Measurements from ENCODE around the gene CKS1B.

CKS1B gene

DNA sequence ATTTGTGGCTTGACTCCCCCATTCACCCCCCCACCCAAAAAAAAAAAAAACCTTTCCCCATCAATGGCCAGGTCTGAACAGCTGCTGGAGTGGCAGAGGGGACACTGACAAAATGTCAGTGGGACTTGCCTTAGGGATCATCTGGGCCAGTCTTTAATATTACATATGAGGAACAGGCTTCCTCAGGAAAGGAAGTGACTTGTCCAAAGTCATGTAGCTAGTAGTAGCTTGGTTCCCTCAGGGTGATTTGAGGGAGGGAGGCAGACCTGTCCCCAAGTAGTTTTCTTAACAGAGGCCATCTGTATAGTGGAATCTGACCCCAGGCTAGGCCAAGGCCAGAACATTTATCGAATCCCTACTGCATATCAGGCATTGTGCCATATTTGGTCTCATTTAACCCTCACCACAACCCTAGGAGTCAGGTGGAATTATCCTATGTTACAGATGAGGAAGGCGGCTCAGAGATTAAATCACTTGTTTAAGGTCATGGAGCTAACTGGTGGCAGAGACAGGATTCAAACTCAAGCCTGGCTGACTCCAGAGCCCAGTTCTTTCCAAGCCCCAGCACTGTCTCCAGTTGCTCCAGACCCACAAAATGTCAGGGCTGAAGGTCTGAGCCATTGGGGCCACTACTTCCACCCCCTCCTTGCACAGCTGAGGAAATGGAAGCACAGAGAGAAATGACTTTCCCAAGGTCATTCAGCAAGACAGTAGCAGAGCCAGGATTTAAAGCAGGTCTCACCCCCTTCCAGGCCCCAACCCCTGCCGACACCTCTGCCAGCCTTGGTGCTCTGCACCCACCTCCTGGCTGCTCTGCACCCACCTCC is 38.5 kb downstream of the CKS1B start:
- no peak overlapping the region for H3K27ac ChIP-seq (ENCODE audit: low read length, poor library complexity, severe bottlenecking)

DNA sequence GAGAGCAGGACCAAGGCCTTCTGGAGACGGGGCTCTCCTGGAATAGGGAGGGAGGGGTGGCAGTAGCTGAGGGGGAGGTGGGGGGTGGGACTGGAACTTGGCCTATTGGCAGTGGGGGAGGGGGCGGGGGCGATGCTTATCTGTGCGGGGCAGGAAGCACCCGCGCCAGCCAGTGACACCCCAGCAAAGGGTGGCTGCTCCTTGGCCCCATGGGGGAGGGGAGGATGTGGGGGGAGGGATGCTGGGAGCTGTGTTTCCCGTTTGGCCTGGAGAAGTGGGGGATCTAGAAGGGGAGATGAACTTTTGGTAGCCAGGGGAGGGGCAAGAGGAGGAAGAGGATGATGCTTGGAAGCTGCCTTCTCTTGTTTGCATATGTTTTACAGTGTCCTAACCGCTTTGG is 39.2 kb downstream of the CKS1B start:
- Histone ChIP-seq H2BK120ac (ENCODE audit: low read depth, low read length) (peak overlapping the region; percentile 38), H3K27me3 (ENCODE audit: control insufficient read depth in 1 of 2, insufficient read depth in 1 of 2, low read length in 2 of 2) (no peaks in the 10 kb centered on the region), H3K36me3 (ENCODE audit: control insufficient read depth in 1 of 2, insufficient read depth in 2 of 2, low read depth in 1 of 2, low read length in 2 of 2) (peaks cover 34 to 79% of the 10 kb centered on the region in 2 experiments), H3K4me1 (ENCODE audit: control insufficient read depth, insufficient read depth, low read depth, low read length) (peaks cover 28% of the 10 kb centered on the region), H3K4me2 (ENCODE audit: low read length, poor library complexity, severe bottlenecking) (no peak overlapping the region), H3K14ac (ENCODE audit: low read length in 2 of 2) (no peak overlapping the region), H2AK5ac (ENCODE audit: low read length, severe bottlenecking) (no peak overlapping the region), H3K9me3 (ENCODE audit: control insufficient read depth, low read length) (no peaks in the 10 kb centered on the region), H3K4ac (ENCODE audit: low read depth in 1 of 2, low read length in 2 of 2) (no peak overlapping the region), H3K27ac (ENCODE audit: low read length, poor library complexity, severe bottlenecking) (no peak overlapping the region), H2BK15ac (ENCODE audit: low read depth, poor library complexity, severe bottlenecking) (no peak overlapping the region), H3K4me3 (ENCODE audit: insufficient read depth in 1 of 2, low read depth in 1 of 2, low read length in 2 of 2) (no peak overlapping the region), H4K91ac (ENCODE audit: low read length) (no peak overlapping the region), H3K23ac (ENCODE audit: low read length in 2 of 2) (no peak overlapping the region), H3K9ac (ENCODE audit: low read length) (no peak overlapping the region), H2BK12ac (ENCODE audit: low read length in 2 of 2) (no peak overlapping the region), H3K79me1 (replicated peaks; ENCODE audit: low read length, poor library complexity, severe bottlenecking) (peaks cover 31% of the 10 kb centered on the region), H2AFZ (ENCODE audit: low read depth, low read length) (no peak overlapping the region), H2BK5ac (ENCODE audit: low read depth, low read length, poor library complexity, severe bottlenecking) (no peak overlapping the region), H4K8ac (ENCODE audit: low read length) (no peak overlapping the region), H3K18ac (ENCODE audit: low read depth in 1 of 2, low read length in 2 of 2) (no peak overlapping the region)
- no peak for DNase-seq
- 74% methylated on average over 8 of the region's 8 CpGs for WGBS

More for the DNA sequence above, 38.5 kb downstream of the CKS1B start:
- Histone ChIP-seq H3K9ac (ENCODE audit: low read length) (no peak overlapping the region), H2BK120ac (ENCODE audit: low read depth, low read length) (no peak overlapping the region), H3K36me3 (ENCODE audit: control insufficient read depth in 1 of 2, insufficient read depth in 2 of 2, low read depth in 1 of 2, low read length in 2 of 2) (peaks cover 34 to 85% of the 10 kb centered on the region in 2 experiments), H3K27me3 (ENCODE audit: control insufficient read depth in 1 of 2, insufficient read depth in 1 of 2, low read length in 2 of 2) (no peaks in the 10 kb centered on the region), H4K91ac (ENCODE audit: low read length) (no peak overlapping the region), H3K79me1 (replicated peaks; ENCODE audit: low read length, poor library complexity, severe bottlenecking) (peaks cover 34% of the 10 kb centered on the region), H3K4me1 (ENCODE audit: control insufficient read depth, insufficient read depth, low read depth, low read length) (peaks cover 28% of the 10 kb centered on the region), H3K9me3 (ENCODE audit: control insufficient read depth, low read length) (no peaks in the 10 kb centered on the region), H3K23ac (ENCODE audit: low read length in 2 of 2) (no peak overlapping the region), H3K4ac (ENCODE audit: low read depth in 1 of 2, low read length in 2 of 2) (no peak overlapping the region), H3K14ac (ENCODE audit: low read length in 2 of 2) (no peak overlapping the region), H2AFZ (ENCODE audit: low read depth, low read length) (no peak overlapping the region), H2BK5ac (ENCODE audit: low read depth, low read length, poor library complexity, severe bottlenecking) (no peak overlapping the region), H3K4me2 (ENCODE audit: low read length, poor library complexity, severe bottlenecking) (no peak overlapping the region), H2AK5ac (ENCODE audit: low read length, severe bottlenecking) (no peak overlapping the region), H3K18ac (ENCODE audit: low read depth in 1 of 2, low read length in 2 of 2) (no peak overlapping the region), H3K4me3 (ENCODE audit: insufficient read depth in 1 of 2, low read depth in 1 of 2, low read length in 2 of 2) (no peak overlapping the region), H4K8ac (ENCODE audit: low read length) (no peak overlapping the region), H2BK15ac (ENCODE audit: low read depth, poor library complexity, severe bottlenecking) (no peak overlapping the region), H2BK12ac (ENCODE audit: low read length in 2 of 2) (no peak overlapping the region)
- no peak for DNase-seq
- 83% methylated on average over 1 of the region's 3 CpGs for WGBS

DNA sequence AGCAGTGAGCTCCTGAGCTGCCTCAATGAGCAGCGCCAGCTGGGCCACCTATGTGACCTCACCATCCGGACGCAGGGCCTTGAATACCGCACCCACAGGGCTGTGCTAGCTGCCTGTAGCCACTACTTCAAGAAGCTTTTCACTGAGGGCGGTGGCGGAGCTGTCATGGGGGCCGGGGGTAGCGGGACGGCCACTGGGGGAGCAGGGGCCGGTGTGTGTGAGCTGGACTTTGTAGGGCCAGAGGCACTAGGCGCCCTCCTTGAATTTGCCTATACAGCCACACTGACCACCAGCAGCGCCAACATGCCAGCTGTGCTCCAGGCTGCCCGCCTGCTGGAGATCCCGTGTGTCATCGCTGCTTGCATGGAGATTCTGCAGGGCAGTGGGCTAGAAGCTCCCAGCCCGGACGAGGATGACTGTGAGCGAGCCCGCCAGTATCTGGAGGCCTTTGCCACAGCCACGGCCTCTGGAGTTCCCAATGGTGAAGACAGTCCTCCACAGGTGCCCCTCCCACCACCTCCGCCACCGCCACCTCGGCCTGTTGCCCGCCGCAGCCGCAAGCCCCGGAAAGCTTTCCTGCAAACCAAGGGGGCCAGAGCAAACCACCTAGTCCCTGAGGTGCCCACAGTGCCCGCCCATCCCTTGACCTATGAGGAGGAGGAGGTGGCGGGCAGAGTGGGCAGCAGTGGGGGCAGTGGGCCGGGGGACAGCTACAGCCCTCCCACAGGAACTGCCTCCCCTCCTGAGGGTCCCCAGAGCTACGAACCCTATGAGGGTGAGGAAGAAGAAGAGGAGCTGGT is 40.4 kb downstream of the CKS1B start:
- no peak overlapping the region for H3K23ac ChIP-seq (ENCODE audit: low read length in 2 of 2)

More for the DNA sequence above, 40.4 kb downstream of the CKS1B start:
- Histone ChIP-seq H2BK5ac (ENCODE audit: low read depth, low read length, poor library complexity, severe bottlenecking) (no peak overlapping the region), H3K4ac (ENCODE audit: low read depth in 1 of 2, low read length in 2 of 2) (no peak overlapping the region), H3K4me1 (ENCODE audit: control insufficient read depth, insufficient read depth, low read depth, low read length) (peaks cover 35% of the 10 kb centered on the region), H3K27ac (ENCODE audit: low read length, poor library complexity, severe bottlenecking) (no peak overlapping the region), H2AFZ (ENCODE audit: low read depth, low read length) (no peak overlapping the region), H3K9me3 (ENCODE audit: control insufficient read depth, low read length) (no peaks in the 10 kb centered on the region), H2BK120ac (ENCODE audit: low read depth, low read length) (no peak overlapping the region), H3K14ac (ENCODE audit: low read length in 2 of 2) (no peak overlapping the region), H3K79me1 (replicated peaks; ENCODE audit: low read length, poor library complexity, severe bottlenecking) (peaks cover 28% of the 10 kb centered on the region), H3K36me3 (ENCODE audit: control insufficient read depth in 1 of 2, insufficient read depth in 2 of 2, low read depth in 1 of 2, low read length in 2 of 2) (peaks cover 34 to 66% of the 10 kb centered on the region in 2 experiments), H3K18ac (ENCODE audit: low read depth in 1 of 2, low read length in 2 of 2) (no peak overlapping the region), H3K27me3 (ENCODE audit: control insufficient read depth in 1 of 2, insufficient read depth in 1 of 2, low read length in 2 of 2) (no peaks in the 10 kb centered on the region), H2AK5ac (ENCODE audit: low read length, severe bottlenecking) (no peak overlapping the region), H3K4me3 (ENCODE audit: insufficient read depth in 1 of 2, low read depth in 1 of 2, low read length in 2 of 2) (no peak overlapping the region), H4K8ac (ENCODE audit: low read length) (no peak overlapping the region), H2BK15ac (ENCODE audit: low read depth, poor library complexity, severe bottlenecking) (no peak overlapping the region), H4K91ac (ENCODE audit: low read length) (no peak overlapping the region), H3K4me2 (ENCODE audit: low read length, poor library complexity, severe bottlenecking) (no peak overlapping the region), H3K9ac (ENCODE audit: low read length) (no peak overlapping the region), H2BK12ac (ENCODE audit: low read length in 2 of 2) (no peak overlapping the region)
- WGBS: 96% methylated on average over 31 of the region's 31 CpGs
- DNase-seq: no peak
